Measurements from ENCODE around the gene KLHL20.

The KLHL20 gene

GRCh38 chr1:173823781-173824314 is 109.1 kb downstream of the KLHL20 start:
- H3K27ac ChIP-seq: peak overlapping the region; percentile 95
- TF ChIP-seq ZFX (IDR thresholded peaks at IDR 0.05; ENCODE audit: borderline replicate concordance): no peak
- TF ChIP-seq, protein P1, sequence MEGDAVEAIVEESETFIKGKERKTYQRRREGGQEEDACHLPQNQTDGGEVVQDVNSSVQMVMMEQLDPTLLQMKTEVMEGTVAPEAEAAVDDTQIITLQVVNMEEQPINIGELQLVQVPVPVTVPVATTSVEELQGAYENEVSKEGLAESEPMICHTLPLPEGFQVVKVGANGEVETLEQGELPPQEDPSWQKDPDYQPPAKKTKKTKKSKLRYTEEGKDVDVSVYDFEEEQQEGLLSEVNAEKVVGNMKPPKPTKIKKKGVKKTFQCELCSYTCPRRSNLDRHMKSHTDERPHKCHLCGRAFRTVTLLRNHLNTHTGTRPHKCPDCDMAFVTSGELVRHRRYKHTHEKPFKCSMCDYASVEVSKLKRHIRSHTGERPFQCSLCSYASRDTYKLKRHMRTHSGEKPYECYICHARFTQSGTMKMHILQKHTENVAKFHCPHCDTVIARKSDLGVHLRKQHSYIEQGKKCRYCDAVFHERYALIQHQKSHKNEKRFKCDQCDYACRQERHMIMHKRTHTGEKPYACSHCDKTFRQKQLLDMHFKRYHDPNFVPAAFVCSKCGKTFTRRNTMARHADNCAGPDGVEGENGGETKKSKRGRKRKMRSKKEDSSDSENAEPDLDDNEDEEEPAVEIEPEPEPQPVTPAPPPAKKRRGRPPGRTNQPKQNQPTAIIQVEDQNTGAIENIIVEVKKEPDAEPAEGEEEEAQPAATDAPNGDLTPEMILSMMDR (IDR thresholded peaks at IDR 0.05): no peak

GRCh38 chr1:173824315-173825081 is 109.7 kb downstream of the KLHL20 start, which contains the start of the genes CENPL and DARS2:
CENPL (minus strand) TSS chr1:173824883; CDS start chr1:173811299, 13,584 bp downstream.
DARS2 (plus strand) TSS chr1:173824673; CDS start chr1:173825230, 557 bp downstream.
- peak within 1 kb of the TSS; percentile 95 for H3K27ac ChIP-seq
- no peak for TF ChIP-seq ZFX (IDR thresholded peaks at IDR 0.05; ENCODE audit: borderline replicate concordance)
- TF ChIP-seq, protein P1 (IDR thresholded peaks at IDR 0.05): no peak

DNA sequence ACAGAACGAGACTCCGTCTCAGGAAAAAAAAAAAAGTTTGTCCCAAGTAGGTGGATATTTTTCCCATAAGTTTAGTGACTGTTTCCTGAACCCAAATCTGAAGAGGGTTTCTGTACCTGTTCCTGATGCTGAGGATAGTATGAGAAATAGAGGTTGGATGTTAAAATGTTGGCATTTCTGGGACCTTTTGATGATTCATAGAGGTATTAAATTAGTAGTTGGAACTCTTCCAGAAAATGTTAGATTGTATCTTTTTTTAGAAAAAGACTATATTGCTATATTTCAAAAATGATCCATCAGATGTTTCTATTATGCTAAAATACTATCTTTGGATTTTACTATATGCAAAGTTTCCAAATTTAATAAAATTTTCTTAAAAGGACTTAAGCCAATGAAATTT is 112.8 kb downstream of the KLHL20 start:
- H3K27ac ChIP-seq: no peak overlapping the region
- TF ChIP-seq ZFX (IDR thresholded peaks at IDR 0.05; ENCODE audit: borderline replicate concordance): no peak
- TF ChIP-seq, protein P1 (IDR thresholded peaks at IDR 0.05): no peak

DNA sequence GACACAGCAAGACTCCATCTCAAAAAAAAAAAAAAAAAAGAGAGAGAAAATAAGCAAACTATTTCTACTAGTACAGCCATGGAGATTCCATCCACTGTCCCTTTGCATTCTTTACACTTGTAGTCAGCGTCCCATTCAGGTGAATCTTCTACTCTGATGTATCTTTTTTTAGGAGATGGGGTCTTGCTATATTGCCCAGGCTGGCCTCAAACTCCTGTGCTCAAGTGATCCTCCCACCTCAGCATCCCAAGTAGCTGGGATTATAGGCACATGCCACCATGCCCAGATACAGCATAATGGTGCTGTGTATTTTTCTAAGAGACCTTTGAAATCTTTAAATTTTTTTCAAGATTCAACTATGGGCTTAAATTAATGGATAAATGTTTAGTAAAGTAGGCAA is 118.0 kb downstream of the KLHL20 start:
- no peak for TF ChIP-seq ZFX (IDR thresholded peaks at IDR 0.05; ENCODE audit: borderline replicate concordance)
- TF ChIP-seq, protein P1 (IDR thresholded peaks at IDR 0.05): no peak
- no peak overlapping the region for H3K27ac ChIP-seq

Data from 22Rv1 (cell line).